ENCODE measurements around the gene CWC25.

Gene CWC25

DNA sequence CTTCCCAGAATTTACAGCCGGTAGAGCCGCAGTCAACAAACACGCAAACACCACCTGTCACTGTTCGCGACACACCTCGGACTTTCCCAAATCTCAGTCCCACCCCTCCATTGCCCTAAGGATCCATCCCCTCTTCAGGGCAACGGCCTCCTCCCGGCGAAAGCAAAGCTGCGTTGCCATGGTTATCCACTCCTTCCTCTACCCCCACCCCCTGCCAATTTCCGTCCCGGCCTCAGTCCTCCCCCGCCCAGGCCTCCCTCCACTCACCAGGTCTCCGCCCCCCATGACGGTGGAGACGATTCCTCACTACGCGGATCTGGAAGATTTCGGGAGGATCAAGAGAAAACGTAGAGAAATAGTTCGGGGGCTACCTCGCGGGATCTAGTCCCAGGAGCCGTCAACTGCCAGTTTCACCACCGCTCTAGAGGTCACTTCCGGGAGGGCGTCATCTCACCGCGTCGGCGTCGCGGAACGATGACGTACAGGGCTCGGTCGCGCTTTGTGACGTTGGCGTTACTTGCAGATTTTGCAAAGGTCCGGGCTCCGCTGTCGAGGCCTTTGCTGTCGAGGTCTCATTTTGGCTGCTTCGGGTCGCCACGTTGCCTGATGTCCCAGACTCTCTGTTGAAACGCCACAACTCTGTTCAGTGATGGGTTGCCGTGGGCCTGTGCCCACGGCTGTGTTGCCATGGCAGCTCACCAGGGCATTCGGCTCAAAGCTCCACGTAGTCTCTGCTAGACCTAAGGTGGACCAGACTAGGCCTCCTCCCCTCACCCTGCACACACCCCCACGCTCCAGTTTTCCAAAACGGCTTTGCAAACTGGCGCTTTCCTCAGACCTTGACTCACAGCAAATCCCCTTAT is at the start of gene CWC25:
CWC25 (minus strand) TSS at position 423 of the 863 bp plus-strand sequence; CDS start at position 285, 138 bp downstream.
- Mint-ChIP-seq H3K27ac (ENCODE audit: low read depth) (peak within 1 kb of the TSS; percentile 99), H3K4me1 (peaks cover 31% of the 10 kb centered on the region), H3K36me3 (ENCODE audit: insufficient read depth) (peaks cover 41% of the 10 kb centered on the region), H3K27me3 (no peaks in the 10 kb centered on the region), H3K4me3 (peak within 1 kb of the TSS; percentile 92), H3K9me3 (no peaks in the 10 kb centered on the region)
- ATAC-seq (replicated peaks; ENCODE audit: extremely low read depth, poor library complexity, severe bottlenecking) (peak; percentile 91), DNase-seq (ENCODE audit: low spot score in 2 of 2) (peak; percentile 99 to 100)

DNA sequence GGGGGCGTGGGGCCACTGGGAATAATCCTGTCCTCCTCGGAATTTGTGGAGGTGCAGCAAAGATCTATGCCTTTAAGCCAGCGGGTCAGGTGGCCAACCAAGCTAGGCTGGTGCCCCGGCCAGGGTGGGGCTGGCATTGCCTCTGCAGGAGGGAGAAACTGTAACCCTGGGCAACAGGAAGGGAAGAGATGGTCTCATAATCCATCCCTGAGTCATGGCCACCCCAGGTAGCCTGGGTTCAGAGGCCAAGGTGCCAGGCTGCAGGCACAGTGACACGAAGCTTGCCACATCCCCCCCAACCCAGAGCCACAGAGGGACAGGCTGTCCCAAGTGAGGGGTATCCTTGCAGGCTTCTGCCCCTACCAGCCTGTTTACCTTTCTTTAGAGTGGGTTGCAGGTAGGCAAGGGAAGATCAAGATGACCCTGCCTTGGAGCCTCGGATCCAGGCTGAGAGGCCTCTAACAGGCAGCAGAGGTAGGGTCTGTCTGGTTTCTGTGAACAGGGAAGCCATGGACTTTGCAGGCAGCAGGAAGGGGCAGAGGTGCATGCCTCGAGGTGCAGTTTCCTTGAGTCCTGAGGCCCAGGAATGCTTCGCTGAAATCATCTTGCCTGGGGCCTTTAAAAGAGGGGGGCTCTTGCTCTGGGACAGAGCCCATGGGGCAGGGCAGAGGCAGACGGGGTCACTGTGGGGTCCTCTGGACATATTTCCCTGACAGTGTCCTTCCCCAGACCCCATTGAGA is 48.7 kb upstream of the CWC25 start:
- H3K4me3 Mint-ChIP-seq: peak overlapping the region; percentile 100
- H3K36me3 Mint-ChIP-seq (ENCODE audit: insufficient read depth): peaks cover 44% of the 10 kb centered on the region

DNA sequence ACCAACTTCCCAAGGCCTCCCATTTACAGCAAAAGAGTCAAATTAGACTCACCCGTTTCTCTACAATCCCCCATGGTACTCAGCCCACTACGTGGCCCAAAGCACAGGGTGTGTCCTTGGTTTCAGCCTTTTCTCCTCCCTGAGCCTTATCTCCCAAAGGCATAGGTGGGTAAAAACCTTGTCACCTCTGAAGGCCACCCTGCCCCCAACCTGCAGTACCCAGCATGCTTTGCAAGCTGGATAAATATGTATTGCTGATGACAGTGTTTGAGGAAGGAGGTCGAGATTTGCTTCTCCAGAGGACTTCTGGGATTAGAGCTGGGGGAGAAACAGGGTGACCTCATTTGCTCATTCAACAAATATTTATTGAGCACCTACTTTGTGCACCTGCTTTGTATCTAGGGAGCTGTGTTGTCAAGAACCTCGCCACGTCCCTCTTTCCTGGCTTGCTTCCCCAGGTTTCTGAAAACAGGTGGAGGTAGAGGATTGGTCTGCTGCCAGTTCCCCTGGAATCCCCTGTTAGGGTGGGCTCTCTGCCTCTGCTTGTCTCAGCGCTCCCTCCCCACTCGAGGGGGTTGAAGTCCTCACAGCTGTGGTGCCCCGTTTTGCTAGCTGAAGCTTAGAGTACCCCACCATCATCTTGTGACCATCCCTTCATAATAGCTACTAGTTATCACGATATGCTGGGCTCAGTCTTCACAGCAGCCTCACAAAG is 47.7 kb upstream of the CWC25 start:
- H3K36me3 Mint-ChIP-seq (ENCODE audit: insufficient read depth): peaks cover 43% of the 10 kb centered on the region
- peak overlapping the region; percentile 100 for H3K4me3 Mint-ChIP-seq
- no peak for ATAC-seq (replicated peaks; ENCODE audit: extremely low read depth, poor library complexity, severe bottlenecking)
- no peaks in the 10 kb centered on the region for H3K9me3 Mint-ChIP-seq
- H3K27ac Mint-ChIP-seq (ENCODE audit: low read depth): peak overlapping the region; percentile 84
- H3K4me1 Mint-ChIP-seq: peaks cover 82% of the 10 kb centered on the region
- no peaks in the 10 kb centered on the region for H3K27me3 Mint-ChIP-seq
- DNase-seq (ENCODE audit: low spot score in 2 of 2): no peak

More for the DNA sequence above, 48.7 kb upstream of the CWC25 start:
- DNase-seq (ENCODE audit: low spot score in 2 of 2) (no peak), ATAC-seq (replicated peaks; ENCODE audit: extremely low read depth, poor library complexity, severe bottlenecking) (no peak)
- H3K9me3 Mint-ChIP-seq: no peaks in the 10 kb centered on the region
- no peaks in the 10 kb centered on the region for H3K27me3 Mint-ChIP-seq
- peak overlapping the region; percentile 84 for H3K27ac Mint-ChIP-seq (ENCODE audit: low read depth)
- H3K4me1 Mint-ChIP-seq: peaks cover 85% of the 10 kb centered on the region

DNA sequence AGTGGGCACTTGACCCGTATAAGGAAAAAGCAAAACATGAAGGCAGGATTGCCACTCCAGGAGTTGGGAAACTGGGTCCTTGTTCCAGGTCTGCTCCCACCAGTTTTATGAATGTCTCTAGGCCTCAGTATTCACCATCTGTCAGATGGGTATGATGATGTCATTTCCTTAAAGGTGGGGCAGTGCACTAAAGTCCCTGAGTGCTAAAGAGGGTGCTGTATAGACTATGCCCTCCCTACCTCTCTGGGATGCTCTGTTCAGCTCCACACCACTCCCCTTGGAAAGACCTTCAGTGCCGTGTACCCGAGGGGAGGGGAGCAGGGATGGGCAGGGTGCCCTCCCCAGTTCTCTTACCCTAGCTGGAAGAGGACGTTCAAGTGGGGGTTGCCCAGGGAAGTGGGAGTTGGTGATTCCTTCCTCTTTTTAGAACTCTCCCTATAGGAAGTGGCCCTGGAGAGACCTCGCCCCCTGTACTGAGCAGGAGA is 46.9 kb upstream of the CWC25 start:
- H3K36me3 Mint-ChIP-seq (ENCODE audit: insufficient read depth): peaks cover 46% of the 10 kb centered on the region
- H3K4me1 Mint-ChIP-seq: peaks cover 75% of the 10 kb centered on the region
- peak overlapping the region; percentile 84 for H3K27ac Mint-ChIP-seq (ENCODE audit: low read depth)
- no peaks in the 10 kb centered on the region for H3K27me3 Mint-ChIP-seq
- no peaks in the 10 kb centered on the region for H3K9me3 Mint-ChIP-seq
- peak overlapping the region; percentile 100 for H3K4me3 Mint-ChIP-seq
- ATAC-seq (replicated peaks; ENCODE audit: extremely low read depth, poor library complexity, severe bottlenecking) (no peak), DNase-seq (ENCODE audit: low spot score in 2 of 2) (no peak)

DNA sequence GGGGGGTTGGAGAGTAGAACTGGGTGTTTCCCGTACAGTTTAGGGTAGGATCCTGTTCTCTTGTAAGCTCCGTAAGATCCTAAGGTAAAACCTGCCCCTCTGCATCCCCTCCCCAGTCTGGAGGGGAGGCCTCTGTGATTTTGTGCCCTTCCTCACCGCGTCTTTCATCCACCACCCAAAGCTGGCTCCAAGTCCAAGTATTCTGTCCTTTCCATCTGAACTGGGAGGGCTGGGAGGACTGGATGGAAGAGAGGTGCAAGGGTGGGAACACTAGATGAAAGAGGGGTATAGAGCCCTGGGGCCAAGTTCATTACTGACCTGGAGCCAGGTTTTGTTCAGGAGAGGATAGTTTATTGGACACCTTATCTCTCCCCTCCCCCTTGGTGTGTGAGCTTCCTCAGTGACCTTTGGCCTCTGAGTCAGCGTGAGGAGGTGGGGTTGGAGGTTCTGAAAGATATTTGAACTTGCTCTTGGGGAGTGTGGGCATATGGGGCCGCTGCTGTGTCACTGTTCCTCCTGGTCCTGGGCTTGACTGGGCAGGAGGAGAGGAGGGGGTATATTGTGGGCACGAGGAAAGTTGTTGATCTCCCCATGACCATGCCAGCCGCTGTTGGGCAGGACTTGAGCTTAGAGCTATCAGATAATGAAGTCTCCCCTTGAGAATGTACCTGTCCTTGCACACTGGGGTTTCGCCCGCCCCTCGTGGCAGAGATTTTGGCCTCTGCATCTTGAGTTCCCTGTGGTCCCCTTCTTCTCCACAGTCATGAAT is 46.3 kb upstream of the CWC25 start:
- DNase-seq (ENCODE audit: low spot score in 2 of 2): peak in 1 of 2 donors; percentile 46
- Mint-ChIP-seq H3K9me3 (no peaks in the 10 kb centered on the region), H3K27ac (ENCODE audit: low read depth) (peak overlapping the region; percentile 84), H3K36me3 (ENCODE audit: insufficient read depth) (peaks cover 44% of the 10 kb centered on the region), H3K4me1 (peaks cover 69% of the 10 kb centered on the region), H3K4me3 (peak overlapping the region; percentile 100), H3K27me3 (no peaks in the 10 kb centered on the region)
- ATAC-seq (replicated peaks; ENCODE audit: extremely low read depth, poor library complexity, severe bottlenecking): no peak

DNA sequence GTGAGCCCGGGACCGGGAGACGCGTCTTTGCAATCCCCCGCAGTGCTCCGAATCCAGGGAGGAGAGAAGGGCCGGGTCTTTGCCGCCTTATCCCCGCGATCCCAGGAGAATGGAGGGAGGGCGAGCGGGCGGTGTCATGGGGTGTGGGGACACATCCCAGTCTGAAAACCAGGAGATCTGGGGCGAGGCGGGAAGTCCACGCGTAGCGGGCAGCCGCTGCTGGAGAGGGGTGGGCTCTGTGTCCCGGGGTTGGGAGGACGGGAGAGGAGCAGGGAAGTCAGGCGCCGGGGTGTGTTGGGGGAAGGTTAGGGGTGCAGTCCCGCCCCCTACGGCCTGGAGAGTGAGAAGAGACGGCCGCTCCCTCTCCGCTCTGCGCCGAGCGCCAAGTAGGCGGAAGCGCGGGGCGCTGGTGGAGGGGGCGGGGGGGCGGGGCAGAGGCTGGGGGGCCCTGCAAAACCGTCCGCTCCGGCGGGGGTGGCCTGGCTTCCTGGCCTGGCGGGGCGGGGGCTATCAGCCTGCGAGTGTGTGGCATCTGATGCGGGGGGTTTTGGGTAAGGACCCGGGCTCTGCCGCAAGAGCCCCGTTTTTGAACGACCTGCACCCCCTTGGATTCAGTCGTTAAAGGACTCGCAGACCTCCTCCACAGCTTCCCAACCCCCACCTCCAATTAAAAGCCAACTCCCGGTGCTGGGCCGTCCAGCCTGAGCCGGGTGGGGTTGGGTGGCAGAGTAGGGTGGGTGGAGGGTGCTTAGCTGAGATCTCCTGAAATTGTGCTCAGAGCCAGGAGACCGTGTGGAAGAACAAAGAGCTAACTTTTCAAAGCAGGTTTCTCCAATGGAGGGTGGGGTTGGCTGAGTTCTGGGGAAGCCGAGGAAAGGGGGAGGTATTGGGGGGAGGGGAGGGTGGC is 45.4 kb upstream of the CWC25 start:
- H3K27me3 Mint-ChIP-seq: no peaks in the 10 kb centered on the region
- H3K4me1 Mint-ChIP-seq: peaks cover 63% of the 10 kb centered on the region
- ATAC-seq (replicated peaks; ENCODE audit: extremely low read depth, poor library complexity, severe bottlenecking): peak; percentile 50
- no peaks in the 10 kb centered on the region for H3K9me3 Mint-ChIP-seq
- H3K36me3 Mint-ChIP-seq (ENCODE audit: insufficient read depth): peaks cover 40% of the 10 kb centered on the region
- H3K4me3 Mint-ChIP-seq: peak overlapping the region; percentile 100
- peak in 1 of 2 donors; percentile 45 for DNase-seq (ENCODE audit: low spot score in 2 of 2)
- H3K27ac Mint-ChIP-seq (ENCODE audit: low read depth): peak overlapping the region; percentile 99

DNA sequence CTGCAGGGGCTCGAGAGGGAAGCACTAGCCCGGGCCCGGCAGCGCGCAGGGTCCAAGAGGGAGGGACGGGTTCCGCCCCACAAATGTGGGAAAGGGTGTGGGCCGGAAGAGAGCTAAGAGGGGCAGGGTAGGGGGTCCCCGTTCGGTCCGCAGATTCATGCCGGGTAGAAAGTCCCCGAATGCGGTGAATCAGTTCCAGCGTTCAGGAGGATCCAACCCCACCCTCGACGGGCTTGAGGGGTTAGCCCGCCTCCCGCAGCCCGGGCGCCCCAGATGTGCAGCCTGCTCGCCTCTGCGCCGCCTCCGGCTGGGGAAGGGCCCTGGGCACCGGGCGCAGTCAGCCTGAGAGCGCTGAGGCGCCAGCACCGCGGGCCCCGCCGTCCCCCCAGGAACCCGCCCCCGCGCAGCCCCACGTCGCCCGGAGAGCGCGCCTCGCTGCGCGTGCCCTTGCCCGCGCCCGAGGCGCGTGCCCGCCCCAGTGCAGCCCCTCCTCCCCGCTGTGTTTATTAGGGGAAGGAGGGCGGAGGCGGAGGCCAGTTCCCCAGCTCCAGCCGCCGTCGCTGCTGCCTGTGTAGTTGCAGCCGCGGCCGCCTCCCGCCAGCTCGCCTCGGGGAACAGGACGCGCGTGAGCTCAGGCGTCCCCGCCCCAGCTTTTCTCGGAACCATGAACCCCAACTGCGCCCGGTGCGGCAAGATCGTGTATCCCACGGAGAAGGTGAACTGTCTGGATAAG is 44.6 kb upstream of the CWC25 start, which contains the start of gene LASP1:
LASP1 (plus strand) TSS at position 533 of the 733 bp plus-strand sequence; CDS start at position 665, 132 bp downstream.
- Mint-ChIP-seq H3K36me3 (ENCODE audit: insufficient read depth) (peaks cover 40% of the 10 kb centered on the region), H3K27me3 (no peaks in the 10 kb centered on the region), H3K4me3 (peak within 1 kb of the TSS; percentile 100), H3K9me3 (no peaks in the 10 kb centered on the region), H3K27ac (ENCODE audit: low read depth) (peak within 1 kb of the TSS; percentile 99), H3K4me1 (peaks cover 55% of the 10 kb centered on the region)
- DNase-seq (ENCODE audit: low spot score in 2 of 2): peak; percentile 77 to 86
- peak; percentile 76 for ATAC-seq (replicated peaks; ENCODE audit: extremely low read depth, poor library complexity, severe bottlenecking)

DNA sequence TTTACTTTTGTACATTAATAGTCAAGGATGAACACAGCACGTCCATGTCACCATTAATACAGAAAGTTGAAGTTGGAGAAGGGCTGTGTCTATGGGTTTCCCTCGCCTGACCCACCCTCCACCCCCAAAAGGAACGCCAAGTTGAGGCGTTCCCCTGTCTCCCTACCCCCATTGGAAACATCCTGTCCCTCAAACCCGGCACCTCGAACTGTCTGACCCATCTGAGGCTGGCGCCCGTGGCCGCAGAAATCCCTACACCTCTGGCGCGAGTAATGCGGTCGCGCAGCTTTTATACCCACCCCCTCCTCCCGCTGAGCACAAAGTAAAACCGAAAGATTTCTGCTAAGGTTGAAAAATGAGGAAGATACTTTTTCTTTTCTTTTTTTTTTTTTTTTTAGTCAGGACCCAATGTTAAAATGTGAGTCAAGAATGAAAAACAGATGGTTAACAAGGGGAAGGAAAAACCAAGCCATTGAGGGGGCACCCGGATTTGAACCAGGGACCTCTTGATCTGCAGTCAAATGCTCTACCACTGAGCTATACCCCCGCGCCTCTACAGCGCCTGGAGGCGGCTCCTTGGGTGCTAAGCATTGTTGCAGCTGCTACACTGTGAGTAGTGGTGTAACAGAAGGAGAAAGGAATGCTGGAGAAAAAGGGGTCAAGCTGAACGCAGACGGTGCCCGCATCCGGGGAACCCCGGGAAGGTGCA is 43.9 kb upstream of the CWC25 start:
- H3K4me3 Mint-ChIP-seq: peak overlapping the region; percentile 100
- no peaks in the 10 kb centered on the region for H3K9me3 Mint-ChIP-seq

DNA sequence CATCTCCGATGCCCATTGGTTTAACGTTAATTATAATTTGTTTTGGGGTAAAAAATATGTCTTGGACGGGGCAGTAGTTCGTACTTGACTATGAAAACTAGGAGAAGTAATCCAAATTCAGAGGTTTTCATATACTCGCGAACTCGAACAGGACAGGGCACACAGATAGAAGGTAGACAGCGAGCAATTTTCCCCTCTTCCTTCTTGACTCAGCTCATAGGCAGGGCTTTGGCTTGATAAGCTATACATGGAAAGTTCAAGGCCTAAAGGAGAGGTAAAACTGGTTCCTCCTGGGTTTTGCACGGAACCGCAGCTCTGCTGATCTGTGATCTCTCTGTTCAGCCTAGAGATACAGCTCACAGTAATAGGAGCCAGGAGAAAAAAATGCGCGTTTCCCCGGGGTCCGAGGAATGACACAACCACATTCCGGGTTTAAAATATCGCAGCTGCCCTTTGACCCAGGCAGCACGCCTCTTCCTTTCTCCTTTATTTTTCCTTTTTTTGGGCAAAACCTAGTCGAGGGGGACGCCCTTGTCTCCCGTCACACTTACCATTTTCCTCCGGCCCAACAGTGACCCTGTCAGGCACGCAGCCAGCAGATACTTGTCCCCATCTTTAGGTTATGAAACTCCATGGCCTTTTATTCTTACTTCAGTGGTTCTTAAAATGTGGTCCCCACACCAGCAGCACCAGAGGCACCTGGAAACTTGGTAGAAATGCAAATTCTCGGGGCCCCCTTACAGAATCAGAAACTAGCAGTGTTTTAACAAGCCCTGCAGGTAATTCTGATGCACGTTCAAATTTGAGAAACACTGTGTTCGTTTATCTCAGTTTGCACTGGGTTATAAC is 43.1 kb upstream of the CWC25 start:
- Mint-ChIP-seq H3K4me1 (peaks cover 40% of the 10 kb centered on the region), H3K27me3 (no peaks in the 10 kb centered on the region), H3K4me3 (peak overlapping the region; percentile 100), H3K9me3 (no peaks in the 10 kb centered on the region), H3K36me3 (ENCODE audit: insufficient read depth) (peaks cover 40% of the 10 kb centered on the region), H3K27ac (ENCODE audit: low read depth) (peak overlapping the region; percentile 99)
- ATAC-seq (replicated peaks; ENCODE audit: extremely low read depth, poor library complexity, severe bottlenecking): no peak
- no peak for DNase-seq (ENCODE audit: low spot score in 2 of 2)

More for the DNA sequence above, 43.9 kb upstream of the CWC25 start:
- peaks cover 48% of the 10 kb centered on the region for H3K4me1 Mint-ChIP-seq
- DNase-seq (ENCODE audit: low spot score in 2 of 2): peak; percentile 85 to 89
- H3K27ac Mint-ChIP-seq (ENCODE audit: low read depth): peak overlapping the region; percentile 99
- H3K36me3 Mint-ChIP-seq (ENCODE audit: insufficient read depth): peaks cover 40% of the 10 kb centered on the region
- H3K27me3 Mint-ChIP-seq: no peaks in the 10 kb centered on the region
- peak; percentile 62 for ATAC-seq (replicated peaks; ENCODE audit: extremely low read depth, poor library complexity, severe bottlenecking)

Data from central memory CD8-positive, alpha-beta T cell (primary cell).